HEK293 (cell line): ENCODE results near the gene IGF2BP2.

Experiments
- CTCF ChIA-PET: fragments of 350-600 bp; formaldehyde crosslinking; extraction: SDS; loops from one replicate; lab custom pipeline; 2021; ENCODE audit warnings: antibody characterized with exemption; lab: Yijun Ruan, JAX
- POLR2A ChIA-PET: fragments of 300-600 bp; formaldehyde crosslinking; extraction: SDS; loops from one replicate; lab custom pipeline; 2020; ENCODE audit warnings: antibody characterized with exemption, inconsistent platforms; lab: Yijun Ruan, JAX
- H3K27ac ChIP-seq: fragments of 200-500 bp; sonication (Bioruptor generic); 2 replicates; pipeline ENCODE4 v1.5.1; 2014; ENCODE audit warnings: low read depth, low read length, control low read depth, inconsistent platforms; ENCODE audit errors: extremely low read depth
- H3K36me3 ChIP-seq, 2 experiments: fragments of 200-500 bp in 1 of 2; sonication (Bioruptor generic) in 1 of 2; 1 replicate in 1 of 2; 2 replicates in 1 of 2; pipeline ENCODE4 v1.5.1; 2014 to 2017; ENCODE audit warnings: inconsistent platforms in 2 of 2, low read length in 2 of 2; ENCODE audit not compliant: control insufficient read depth in 2 of 2, insufficient read depth in 1 of 2
- H3K4me1 ChIP-seq: fragments of 200-500 bp; sonication (Bioruptor generic); 2 replicates; pipeline ENCODE4 v1.5.1; 2014; ENCODE audit warnings: mild to moderate bottlenecking, low read length, inconsistent platforms; ENCODE audit not compliant: control insufficient read depth, insufficient read depth
- H3K4me3 ChIP-seq: 2 replicates; pipeline ENCODE4 v1.5.1; 2011; ENCODE audit warnings: low read depth, mild to moderate bottlenecking, control low read depth, low read length, moderate library complexity
- H3K9me3 ChIP-seq: fragments of 200-500 bp; sonication (Bioruptor generic); 2 replicates; pipeline ENCODE4 v1.5.1; 2014; ENCODE audit warnings: low read depth, low read length, inconsistent platforms; ENCODE audit not compliant: control insufficient read depth, insufficient read depth
- KLF16 ChIP-seq: fragments of 450-650 bp; formaldehyde crosslinking; IDR thresholded peaks from 2 replicates; pipeline ENCODE4 v1.5.1; 2017; ENCODE audit warnings: missing biosample characterization, missing genetic modification characterization
- KLF8 ChIP-seq: fragments of 450-650 bp; formaldehyde crosslinking; IDR thresholded peaks from 2 replicates; pipeline ENCODE4 v1.5.1; 2016; ENCODE audit warnings: missing biosample characterization, missing genetic modification characterization
- REST ChIP-seq: fragments of 450-650 bp; formaldehyde crosslinking; IDR thresholded peaks from 2 replicates; pipeline ENCODE4 v1.5.1; 2016; ENCODE audit warnings: missing biosample characterization, missing genetic modification characterization
- TRIM28 ChIP-seq: IDR thresholded peaks from 2 replicates; pipeline ENCODE4 v1.6.1; 2011; ENCODE audit warnings: low read length, control low read depth, borderline replicate concordance
- ZBTB11 ChIP-seq: fragments of 450-650 bp; formaldehyde crosslinking; conservative IDR thresholded peaks from 2 replicates; pipeline ENCODE4 v1.5.1; 2016; ENCODE audit warnings: low read depth, missing biosample characterization, missing genetic modification characterization
- ZNF114 ChIP-seq: fragments of 450-650 bp; formaldehyde crosslinking; IDR thresholded peaks from 2 replicates; pipeline ENCODE4 v1.5.0; 2017; ENCODE audit warnings: missing biosample characterization, missing genetic modification characterization
- ZNF121 ChIP-seq: fragments of 450-650 bp; formaldehyde crosslinking; IDR thresholded peaks from 2 replicates; pipeline ENCODE4 v1.5.1; 2016; ENCODE audit warnings: missing biosample characterization, missing genetic modification characterization
- ZNF133 ChIP-seq: fragments of 450-650 bp; formaldehyde crosslinking; IDR thresholded peaks from 2 replicates; pipeline ENCODE4 v1.5.1; 2016; ENCODE audit warnings: missing biosample characterization, missing genetic modification characterization
- ZNF155 ChIP-seq: fragments of 450-650 bp; formaldehyde crosslinking; IDR thresholded peaks from 2 replicates; pipeline ENCODE4 v1.5.1; 2016; ENCODE audit warnings: missing biosample characterization, missing genetic modification characterization
- ZNF223 ChIP-seq: fragments of 450-650 bp; formaldehyde crosslinking; IDR thresholded peaks from 2 replicates; pipeline ENCODE4 v1.5.1; 2016; ENCODE audit warnings: missing biosample characterization, missing genetic modification characterization
- ZNF311 ChIP-seq: fragments of 450-650 bp; formaldehyde crosslinking; IDR thresholded peaks from 2 replicates; pipeline ENCODE4 v1.5.1; 2017; ENCODE audit warnings: missing biosample characterization, missing genetic modification characterization, borderline replicate concordance
- ZNF37A ChIP-seq: fragments of 450-650 bp; IDR thresholded peaks from 2 replicates; pipeline ENCODE4 v1.5.1; 2018; ENCODE audit warnings: missing biosample characterization, missing genetic modification characterization
- ZNF423 ChIP-seq: fragments of 450-650 bp; formaldehyde crosslinking; IDR thresholded peaks from 2 replicates; pipeline ENCODE4 v1.5.1; 2016; ENCODE audit warnings: missing biosample characterization, missing genetic modification characterization
- ZNF426 ChIP-seq: fragments of 450-650 bp; formaldehyde crosslinking; IDR thresholded peaks from 2 replicates; pipeline ENCODE4 v1.5.1; 2017; ENCODE audit warnings: missing biosample characterization, missing genetic modification characterization, mild to moderate bottlenecking, inconsistent platforms, moderate library complexity
- ZNF529 ChIP-seq: fragments of 450-650 bp; formaldehyde crosslinking; IDR thresholded peaks from 2 replicates; pipeline ENCODE4 v1.5.1; 2017; ENCODE audit warnings: missing genetic modification characterization, missing biosample characterization; ENCODE audit not compliant: insufficient replicate concordance
- ZNF560 ChIP-seq: fragments of 450-650 bp; formaldehyde crosslinking; IDR thresholded peaks from 2 replicates; pipeline ENCODE4 v1.5.1; 2017; ENCODE audit warnings: missing biosample characterization, missing genetic modification characterization, borderline replicate concordance
- ZNF596 ChIP-seq: fragments of 450-650 bp; IDR thresholded peaks from 2 replicates; pipeline ENCODE4 v1.5.0; 2018; ENCODE audit warnings: missing biosample characterization, mild to moderate bottlenecking, missing genetic modification characterization, moderate library complexity
- ZNF660 ChIP-seq: fragments of 450-650 bp; IDR thresholded peaks from 2 replicates; pipeline ENCODE4 v1.5.1; 2018; ENCODE audit warnings: missing biosample characterization, mild to moderate bottlenecking, missing genetic modification characterization
- ZNF677 ChIP-seq: fragments of 450-650 bp; IDR thresholded peaks from 2 replicates; pipeline ENCODE4 v1.5.0; 2018; ENCODE audit warnings: missing biosample characterization, mild to moderate bottlenecking, missing genetic modification characterization, moderate library complexity
- ZNF707 ChIP-seq: fragments of 450-650 bp; formaldehyde crosslinking; IDR thresholded peaks from 2 replicates; pipeline ENCODE4 v1.5.1; 2016; ENCODE audit warnings: missing biosample characterization, missing genetic modification characterization
- ZNF791 ChIP-seq: fragments of 450-650 bp; formaldehyde crosslinking; IDR thresholded peaks from 2 replicates; pipeline ENCODE4 v1.5.1; 2016; ENCODE audit warnings: missing biosample characterization, missing genetic modification characterization
- ZNF843 ChIP-seq: fragments of 450-650 bp; formaldehyde crosslinking; IDR thresholded peaks from 2 replicates; pipeline ENCODE4 v1.5.1; 2016; ENCODE audit warnings: missing biosample characterization, missing genetic modification characterization
- TF ChIP-seq, protein P1 (sequence below): fragments of 450-650 bp; formaldehyde crosslinking; IDR thresholded peaks from 2 replicates; pipeline ENCODE4 v1.5.1; 2016; ENCODE audit warnings: missing biosample characterization, missing genetic modification characterization
- TF ChIP-seq, protein P2 (sequence below): fragments of 450-650 bp; formaldehyde crosslinking; IDR thresholded peaks from 2 replicates; pipeline ENCODE4 v1.5.1; 2016; ENCODE audit warnings: missing biosample characterization, missing genetic modification characterization
- TF ChIP-seq, protein P3 (sequence below): fragments of 450-650 bp; formaldehyde crosslinking; IDR thresholded peaks from 2 replicates; pipeline ENCODE4 v1.5.1; 2016; ENCODE audit warnings: missing biosample characterization, missing genetic modification characterization

The IGF2BP2 gene

DNA sequence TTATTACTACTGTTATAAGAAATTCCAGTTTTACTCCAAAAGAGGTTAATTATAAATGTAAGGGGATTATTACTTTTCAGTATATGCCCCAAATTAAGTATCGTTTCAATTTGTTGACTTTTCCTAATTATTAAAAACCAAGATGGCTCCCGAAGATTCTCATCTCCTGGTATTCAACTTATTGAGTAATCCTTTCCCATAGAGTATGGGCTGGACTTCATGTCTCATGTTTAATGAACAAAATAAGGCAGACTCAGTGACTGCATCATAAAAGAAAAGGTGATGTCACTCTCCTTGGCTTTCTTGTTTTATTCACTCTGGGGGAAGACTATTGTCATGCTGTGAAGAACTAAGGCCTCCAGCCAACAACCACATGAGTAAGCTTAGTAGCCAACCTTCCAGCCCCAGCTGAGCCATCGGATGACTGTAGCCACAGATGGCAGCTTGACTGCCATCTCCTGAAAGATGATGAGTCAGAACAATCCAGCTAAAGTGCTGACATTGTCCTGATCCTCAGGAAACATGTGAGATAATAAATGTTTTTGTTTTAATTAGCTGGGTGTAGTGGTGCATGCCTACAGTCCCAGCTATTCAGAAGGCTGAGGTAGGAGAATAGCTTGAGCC is 17.3 kb downstream of the IGF2BP2 start:
- ChIA-PET POLR2A (interaction anchor here (0.5 kb wide), 1 partner anchor 27 kb away, joined by 3 read pairs; no protein-coding TSS in a partner anchor), CTCF (interaction anchor here (0.6 kb wide), 2 partner anchors 13 to 136 kb away, joined by 3 to 7 read pairs; no protein-coding TSS in a partner anchor)
- H3K9me3 ChIP-seq = no peaks in the 10 kb centered on the region
- H3K27ac ChIP-seq = no peak overlapping the region
- H3K4me3 ChIP-seq = no peak overlapping the region
- no peaks in the 10 kb centered on the region for H3K36me3 ChIP-seq
- no peaks in the 10 kb centered on the region for H3K4me1 ChIP-seq
- TF ChIP-seq ZNF114 (tag by site-specific recombination) (no peak), KLF8 (tag by site-specific recombination) (no peak; the same call in 1 of the 2 replicates), ZNF133 (no peak), ZBTB11 (tag by site-specific recombination) (no peak), ZNF37A (no peak), ZNF791 (tag by site-specific recombination) (no peak), ZNF423 (no peak), ZNF660 (tag by site-specific recombination) (peak; percentile 98), KLF16 (no peak), ZNF121 (tag by site-specific recombination) (no peak), ZNF707 (no peak), ZNF311 (tag by site-specific recombination) (no peak), REST (tag by site-specific recombination) (no peak), ZNF677 (tag by site-specific recombination) (peak; percentile 11; the same call in 1 of the 2 replicates), ZNF426 (tag by site-specific recombination) (no peak), ZNF596 (tag by site-specific recombination) (no peak), ZNF529 (tag by site-specific recombination) (no peak), TRIM28 (peak; percentile 97), ZNF560 (tag by site-specific recombination) (no peak), ZNF155 (tag by site-specific recombination) (no peak), ZNF843 (tag by site-specific recombination) (0 out of 2 replicates have a peak, but pooled peaks have one; percentile 35), ZNF223 (tag by site-specific recombination) (no peak)
- TF ChIP-seq, protein P1, sequence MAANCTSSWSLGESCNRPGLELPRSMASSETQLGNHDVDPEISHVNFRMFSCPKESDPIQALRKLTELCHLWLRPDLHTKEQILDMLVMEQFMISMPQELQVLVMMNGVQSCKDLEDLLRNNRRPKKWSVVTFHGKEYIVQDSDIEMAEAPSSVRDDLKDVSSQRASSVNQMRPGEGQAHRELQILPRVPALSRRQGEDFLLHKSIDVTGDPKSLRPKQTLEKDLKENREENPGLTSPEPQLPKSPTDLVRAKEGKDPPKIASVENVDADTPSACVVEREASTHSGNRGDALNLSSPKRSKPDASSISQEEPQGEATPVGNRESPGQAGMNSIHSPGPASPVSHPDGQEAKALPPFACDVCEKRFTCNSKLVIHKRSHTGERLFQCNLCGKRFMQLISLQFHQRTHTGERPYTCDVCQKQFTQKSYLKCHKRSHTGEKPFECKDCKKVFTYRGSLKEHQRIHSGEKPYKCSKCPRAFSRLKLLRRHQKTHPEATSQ = no peak
- TF ChIP-seq, protein P2, sequence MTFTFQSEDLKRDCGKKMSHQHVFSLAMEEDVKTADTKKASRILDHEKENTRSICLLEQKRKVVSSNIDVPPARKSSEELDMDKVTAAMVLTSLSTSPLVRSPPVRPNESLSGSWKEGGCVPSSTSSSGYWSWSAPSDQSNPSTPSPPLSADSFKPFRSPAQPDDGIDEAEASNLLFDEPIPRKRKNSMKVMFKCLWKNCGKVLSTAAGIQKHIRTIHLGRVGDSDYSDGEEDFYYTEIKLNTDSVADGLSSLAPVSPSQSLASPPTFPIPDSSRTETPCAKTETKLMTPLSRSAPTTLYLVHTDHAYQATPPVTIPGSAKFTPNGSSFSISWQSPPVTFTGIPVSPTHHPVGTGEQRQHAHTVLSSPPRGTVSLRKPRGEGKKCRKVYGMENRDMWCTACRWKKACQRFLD (tag by site-specific recombination) = no peak
- TF ChIP-seq, protein P3, sequence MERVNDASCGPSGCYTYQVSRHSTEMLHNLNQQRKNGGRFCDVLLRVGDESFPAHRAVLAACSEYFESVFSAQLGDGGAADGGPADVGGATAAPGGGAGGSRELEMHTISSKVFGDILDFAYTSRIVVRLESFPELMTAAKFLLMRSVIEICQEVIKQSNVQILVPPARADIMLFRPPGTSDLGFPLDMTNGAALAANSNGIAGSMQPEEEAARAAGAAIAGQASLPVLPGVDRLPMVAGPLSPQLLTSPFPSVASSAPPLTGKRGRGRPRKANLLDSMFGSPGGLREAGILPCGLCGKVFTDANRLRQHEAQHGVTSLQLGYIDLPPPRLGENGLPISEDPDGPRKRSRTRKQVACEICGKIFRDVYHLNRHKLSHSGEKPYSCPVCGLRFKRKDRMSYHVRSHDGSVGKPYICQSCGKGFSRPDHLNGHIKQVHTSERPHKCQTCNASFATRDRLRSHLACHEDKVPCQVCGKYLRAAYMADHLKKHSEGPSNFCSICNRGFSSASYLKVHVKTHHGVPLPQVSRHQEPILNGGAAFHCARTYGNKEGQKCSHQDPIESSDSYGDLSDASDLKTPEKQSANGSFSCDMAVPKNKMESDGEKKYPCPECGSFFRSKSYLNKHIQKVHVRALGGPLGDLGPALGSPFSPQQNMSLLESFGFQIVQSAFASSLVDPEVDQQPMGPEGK (tag by site-specific recombination) = peak; percentile 44; the same call in 1 of the 2 replicates
